ENCODE measurements around the gene FAM111B.

GRCh38 chr11:59115553-59115952 is 8.5 kb downstream of the FAM111B start:
- TF ChIP-seq, protein P1, sequence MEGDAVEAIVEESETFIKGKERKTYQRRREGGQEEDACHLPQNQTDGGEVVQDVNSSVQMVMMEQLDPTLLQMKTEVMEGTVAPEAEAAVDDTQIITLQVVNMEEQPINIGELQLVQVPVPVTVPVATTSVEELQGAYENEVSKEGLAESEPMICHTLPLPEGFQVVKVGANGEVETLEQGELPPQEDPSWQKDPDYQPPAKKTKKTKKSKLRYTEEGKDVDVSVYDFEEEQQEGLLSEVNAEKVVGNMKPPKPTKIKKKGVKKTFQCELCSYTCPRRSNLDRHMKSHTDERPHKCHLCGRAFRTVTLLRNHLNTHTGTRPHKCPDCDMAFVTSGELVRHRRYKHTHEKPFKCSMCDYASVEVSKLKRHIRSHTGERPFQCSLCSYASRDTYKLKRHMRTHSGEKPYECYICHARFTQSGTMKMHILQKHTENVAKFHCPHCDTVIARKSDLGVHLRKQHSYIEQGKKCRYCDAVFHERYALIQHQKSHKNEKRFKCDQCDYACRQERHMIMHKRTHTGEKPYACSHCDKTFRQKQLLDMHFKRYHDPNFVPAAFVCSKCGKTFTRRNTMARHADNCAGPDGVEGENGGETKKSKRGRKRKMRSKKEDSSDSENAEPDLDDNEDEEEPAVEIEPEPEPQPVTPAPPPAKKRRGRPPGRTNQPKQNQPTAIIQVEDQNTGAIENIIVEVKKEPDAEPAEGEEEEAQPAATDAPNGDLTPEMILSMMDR (conservative IDR thresholded peaks at IDR 0.05; ENCODE audit: low read depth, low read length): no peak
- TF ChIP-seq EZH2 (IDR thresholded peaks at IDR 0.05; ENCODE audit: borderline replicate concordance, low read depth, low read length, poor library complexity, severe bottlenecking): no peak

Measured in A673 (cell line).